HCT116 (cell line): ENCODE data around the gene DGKG. TPM values are rescaled to one million over a fixed set of nuclear protein-coding genes. Genes with fewer than 3 reads are reported as not detected.

Experiments
- ATAC-seq: fragments of 200-7000 bp; cut with Tn5 transposase; 2 replicates; pipeline ENCODE4 v1.9.1; 2020; ENCODE audit warnings: mild to moderate bottlenecking, moderate library complexity
- BruUV-seq: library from RNA; stranded (reverse); fragments of 400-500 nt; replicated peaks from 2 replicates; lab custom pipeline; 2021; lab: Mats Ljungman, UMichigan
- CTCF ChIA-PET: fragments of 300-600 bp; sonication (Branson Sonifier 250); formaldehyde crosslinking; loops from one replicate; lab custom pipeline; 2021; ENCODE audit warnings: antibody characterized with exemption; lab: Charles Lee
- POLR2A ChIA-PET: fragments of 300-600, 350-600 bp; sonication (Branson Sonifier 250); formaldehyde crosslinking; loops from one replicate; lab custom pipeline; 2021; ENCODE audit warnings: antibody characterized with exemption; lab: Charles Lee
- RAD21 ChIA-PET, 2 experiments: fragments of 300-600 bp; sonication (Branson Sonifier 250); formaldehyde crosslinking; loops; one replicate each; lab custom pipeline; 2023; ENCODE audit warnings: low total read pairs in 2 of 2; ENCODE audit not compliant: uncharacterized antibody in 2 of 2, unreplicated experiment in 2 of 2, low non-redundant PET in 1 of 2; lab: Charles Lee
- DNase-seq: peaks from one replicate; pipeline ENCODE4 v3.0.0-alpha.2; 2010; ENCODE audit warnings: low read depth, low spot score
- H2AFZ ChIP-seq: fragments of 200-600 bp; shearing (Covaris generic), sonication (generic); 2 replicates; pipeline ENCODE4 v1.6.1; 2017; ENCODE audit warnings: low read depth, mixed run types, mixed read lengths, antibody characterized with exemption, low read length; ENCODE audit not compliant: poor library complexity, severe bottlenecking
- H3K27ac ChIP-seq: 2 replicates; pipeline ENCODE4 v1.5.1; 2012; ENCODE audit warnings: low read depth, low read length
- H3K27me3 ChIP-seq: fragments of 200-600 bp; sonication (generic); 2 replicates; pipeline ENCODE4 v1.6.1; 2016; ENCODE audit warnings: mixed run types, low read length, mixed read lengths; ENCODE audit not compliant: insufficient read depth
- H3K36me3 ChIP-seq, 2 experiments: fragments of 200-500 bp in 1 of 2; fragments of 200-600 bp in 1 of 2; sonication (Bioruptor generic) in 1 of 2; sonication (generic) in 1 of 2; 2 replicates each; pipeline versions ENCODE4 v1.5.1 to v1.6.1; 2014 to 2016; ENCODE audit warnings: low read length in 2 of 2, inconsistent platforms in 1 of 2, mixed read lengths in 1 of 2, mixed run types in 1 of 2; ENCODE audit not compliant: insufficient read depth in 2 of 2, control insufficient read depth in 1 of 2
- H3K4me1 ChIP-seq, 2 experiments: fragments of 200-600 bp in 1 of 2; sonication (generic) in 1 of 2; 2 replicates each; pipeline versions ENCODE4 v1.5.1 to v1.6.1; 2012 to 2017; ENCODE audit warnings: low read length in 2 of 2, inconsistent platforms in 1 of 2, mild to moderate bottlenecking in 1 of 2, mixed read lengths in 1 of 2, mixed run types in 1 of 2, moderate library complexity in 1 of 2; ENCODE audit not compliant: insufficient read depth in 2 of 2, control insufficient read depth in 1 of 2
- H3K4me2 ChIP-seq: fragments of 200-600 bp; sonication (generic); 2 replicates; pipeline ENCODE4 v1.6.1; 2017; ENCODE audit warnings: mixed run types, low read length, mixed read lengths
- H3K4me3 ChIP-seq, 2 experiments: fragments of 200-600 bp in 1 of 2; sonication (generic) in 1 of 2; replicated peaks in 1 of 2; 2 replicates each; pipeline ENCODE4 v1.5.1; 2011 to 2016; ENCODE audit warnings: low read length in 2 of 2, control low read depth in 1 of 2, low read depth in 1 of 2, mild to moderate bottlenecking in 1 of 2, mixed read lengths in 1 of 2, mixed run types in 1 of 2
- H3K79me2 ChIP-seq: fragments of 200-600 bp; sonication (generic); 2 replicates; pipeline ENCODE4 v1.6.1; 2017; ENCODE audit warnings: mild to moderate bottlenecking, mixed run types, low read length, moderate library complexity, mixed read lengths; ENCODE audit not compliant: insufficient read depth
- H3K9ac ChIP-seq: fragments of 200-600 bp; sonication (generic); 2 replicates; pipeline ENCODE4 v1.6.1; 2016; ENCODE audit warnings: low read length, mixed read lengths
- H3K9me2 ChIP-seq: fragments of 200-600 bp; sonication (generic), shearing (Covaris generic); 2 replicates; pipeline ENCODE4 v1.6.1; 2017; ENCODE audit warnings: mixed run types, mild to moderate bottlenecking, moderate library complexity; ENCODE audit not compliant: insufficient read depth
- H3K9me3 ChIP-seq, 2 experiments: fragments of 200-500 bp in 1 of 2; fragments of 200-600 bp in 1 of 2; sonication (Bioruptor generic) in 1 of 2; sonication (generic) in 1 of 2; 2 replicates each; pipeline ENCODE4 v1.6.1; 2014 to 2017; ENCODE audit warnings: low read length in 2 of 2, mixed read lengths in 2 of 2, inconsistent platforms in 1 of 2, low read depth in 1 of 2, mild to moderate bottlenecking in 1 of 2, mixed run types in 1 of 2, moderate library complexity in 1 of 2; ENCODE audit not compliant: control insufficient read depth in 1 of 2, insufficient read depth in 1 of 2
- H4K20me1 ChIP-seq: fragments of 200-600 bp; sonication (generic), shearing (Covaris generic); 2 replicates; pipeline ENCODE4 v1.6.1; 2017; ENCODE audit warnings: mixed run types, mild to moderate bottlenecking, moderate library complexity; ENCODE audit not compliant: insufficient read depth
- CBX3 ChIP-seq: IDR thresholded peaks from 2 replicates; pipeline ENCODE4 v1.6.1; 2012; ENCODE audit warnings: low read depth
- CEBPB ChIP-seq: IDR thresholded peaks from 2 replicates; pipeline ENCODE4 v1.6.1; 2012; ENCODE audit warnings: low read depth
- ELF1 ChIP-seq: IDR thresholded peaks from 2 replicates; pipeline ENCODE4 v1.6.1; 2012; ENCODE audit warnings: low read depth, borderline replicate concordance
- EZH2 ChIP-seq: fragments of 200-600 bp; sonication (generic); IDR thresholded peaks from 2 replicates; pipeline ENCODE4 v1.6.1; 2017; ENCODE audit warnings: antibody characterized with exemption, mixed run types
- EZH2phosphoT487 ChIP-seq: fragments of 200-600 bp; IDR thresholded peaks from 2 replicates; pipeline ENCODE4 v1.6.1; 2018; ENCODE audit warnings: antibody characterized with exemption, borderline replicate concordance
- JUND ChIP-seq: IDR thresholded peaks from 2 replicates; pipeline ENCODE4 v1.6.1; 2012
- POLR2A ChIP-seq: IDR thresholded peaks from 2 replicates; pipeline ENCODE4 v1.7.0; 2011; ENCODE audit warnings: borderline replicate concordance; ENCODE audit not compliant: insufficient read depth, insufficient read length; ENCODE audit errors: extremely low read depth
- RAD21 ChIP-seq: IDR thresholded peaks from 2 replicates; pipeline ENCODE4 v1.6.1; 2012; ENCODE audit warnings: low read depth, mild to moderate bottlenecking
- SIN3A ChIP-seq: IDR thresholded peaks from 2 replicates; pipeline ENCODE4 v1.6.1; 2012; ENCODE audit warnings: low read depth
- SP1 ChIP-seq: IDR thresholded peaks from 2 replicates; pipeline ENCODE4 v1.6.1; 2012; ENCODE audit warnings: low read depth
- SRF ChIP-seq: IDR thresholded peaks from 2 replicates; pipeline ENCODE4 v1.6.1; 2012; ENCODE audit warnings: low read depth
- TCF7L2 ChIP-seq: IDR thresholded peaks from 2 replicates; pipeline ENCODE4 v1.7.0; 2011; ENCODE audit warnings: borderline replicate concordance, inconsistent platforms; ENCODE audit not compliant: insufficient read depth, insufficient read length; ENCODE audit errors: extremely low read depth
- ZNF274 ChIP-seq: fragments of 200-500 bp; sonication (Bioruptor generic); IDR thresholded peaks from 2 replicates; pipeline ENCODE4 v1.6.1; 2014; ENCODE audit warnings: mild to moderate bottlenecking, low read depth, low read length, inconsistent platforms
- intact Hi-C: fragments of 100-400 bp; cut with micrococcal nuclease; formaldehyde crosslinking; loops from 2 replicates; pipeline ENCODE4 v1.10.0; 2022
- total RNA-seq: library from RNA; stranded (reverse); gene quantifications from one replicate; pipeline ENCODE4 v1.2.1, GENCODE V29; 2021; ENCODE audit not compliant: unreplicated experiment
- TF ChIP-seq, protein P1 (sequence below): IDR thresholded peaks from 2 replicates; pipeline ENCODE4 v1.6.1; 2012
- TF ChIP-seq, protein P2 (sequence below): IDR thresholded peaks from 2 replicates; pipeline ENCODE4 v1.6.1; 2011; ENCODE audit warnings: mild to moderate bottlenecking, low read length, moderate library complexity; ENCODE audit not compliant: insufficient replicate concordance; ENCODE audit errors: extremely low read depth

Gene DGKG
- total RNA-seq, 1 experiment from 2014 or later, result 4.8 TPM

DNA sequence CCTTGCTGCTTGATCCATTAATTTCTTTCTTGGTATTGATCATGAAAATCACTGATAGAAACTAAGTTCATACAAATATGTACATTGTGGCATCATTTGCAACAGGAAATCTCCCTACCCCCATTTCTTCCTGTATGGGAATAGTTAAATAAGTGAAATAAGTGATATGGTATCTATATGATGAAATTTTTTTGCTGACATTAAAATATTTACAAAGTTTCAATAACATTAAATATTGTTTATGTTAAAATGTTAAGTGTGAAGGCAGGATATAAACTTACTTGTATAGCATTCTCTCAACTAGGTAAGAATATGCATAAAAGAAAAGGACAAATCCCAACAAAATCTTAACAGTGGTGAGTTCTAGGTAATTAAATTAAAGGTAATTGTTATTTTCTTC lies 193.1 kb downstream of the DGKG start:
- ChIA-PET POLR2A (no interaction called here), CTCF (no interaction called here), RAD21 (no interaction called here)
- no peak overlapping the region for H3K4me2 ChIP-seq
- H3K9ac ChIP-seq, result no peak overlapping the region
- no peaks in the 10 kb centered on the region for H3K4me1 ChIP-seq
- ATAC-seq (no peak), DNase-seq (no peak)
- no peaks in the 10 kb centered on the region for H3K36me3 ChIP-seq
- no peaks in the 10 kb centered on the region for H4K20me1 ChIP-seq
- H3K27me3 ChIP-seq, result no peaks in the 10 kb centered on the region
- no peak overlapping the region for H2AFZ ChIP-seq
- H3K9me2 ChIP-seq, result no peaks in the 10 kb centered on the region
- intact Hi-C loops, result no loop called here
- H3K4me3 ChIP-seq, result no peak overlapping the region
- no TSS peak for BruUV-seq
- no peaks in the 10 kb centered on the region for H3K9me3 ChIP-seq
- no peaks in the 10 kb centered on the region for H3K79me2 ChIP-seq
- TF ChIP-seq, protein P1, sequence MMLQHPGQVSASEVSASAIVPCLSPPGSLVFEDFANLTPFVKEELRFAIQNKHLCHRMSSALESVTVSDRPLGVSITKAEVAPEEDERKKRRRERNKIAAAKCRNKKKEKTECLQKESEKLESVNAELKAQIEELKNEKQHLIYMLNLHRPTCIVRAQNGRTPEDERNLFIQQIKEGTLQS, result no peak
- TF ChIP-seq, all 23 proteins: peak for 0
- no peak overlapping the region for H3K27ac ChIP-seq

DNA sequence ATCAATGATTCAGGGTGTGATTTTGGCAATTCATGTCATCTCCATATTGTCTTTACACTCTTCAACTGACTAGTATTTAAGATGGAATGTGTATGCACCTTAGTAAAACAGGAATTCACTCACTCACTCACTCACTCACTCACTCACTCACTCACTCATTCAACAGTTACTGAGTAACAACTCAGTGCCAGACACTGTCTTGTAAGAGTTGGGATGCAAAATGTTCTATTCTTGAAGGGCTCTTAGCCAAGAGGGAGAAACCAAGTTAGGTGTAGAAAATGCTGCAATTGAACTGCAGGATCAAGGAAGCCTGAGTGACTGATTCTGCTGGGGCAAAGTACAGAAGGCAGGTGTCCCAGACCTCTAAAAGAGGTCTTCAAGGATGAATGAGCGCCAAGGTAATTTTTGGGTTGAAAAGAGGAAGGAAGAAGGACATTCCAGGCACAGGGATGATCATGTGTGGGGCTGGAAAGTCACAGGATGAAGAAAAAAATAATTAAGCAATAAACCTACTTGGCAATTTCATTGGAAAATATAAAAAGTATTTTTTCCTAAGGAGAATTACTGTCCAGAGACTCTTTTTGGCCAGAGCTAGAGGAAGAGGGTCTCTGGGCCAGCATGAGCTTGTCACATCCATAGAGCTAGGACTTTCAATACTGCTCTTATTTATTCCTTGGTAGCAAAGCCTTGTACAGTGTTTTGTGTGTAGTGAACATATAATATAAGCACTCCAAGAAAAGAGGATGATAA lies 194.2 kb downstream of the DGKG start:
- no peak overlapping the region for H2AFZ ChIP-seq
- intact Hi-C loops, result no loop called here
- RAD21 ChIA-PET, result no interaction called here
- no TSS peak for BruUV-seq
- no peaks in the 10 kb centered on the region for H3K79me2 ChIP-seq
- POLR2A ChIA-PET, result no interaction called here
- H3K27ac ChIP-seq, result no peak overlapping the region
- no peaks in the 10 kb centered on the region for H3K9me3 ChIP-seq
- H4K20me1 ChIP-seq, result no peaks in the 10 kb centered on the region
- DNase-seq (no peak), ATAC-seq (no peak)
- CTCF ChIA-PET, result no interaction called here
- H3K9me2 ChIP-seq, result no peaks in the 10 kb centered on the region
- no peak overlapping the region for H3K4me3 ChIP-seq
- no peak overlapping the region for H3K9ac ChIP-seq
- H3K4me1 ChIP-seq, result no peaks in the 10 kb centered on the region
- H3K36me3 ChIP-seq, result no peaks in the 10 kb centered on the region
- H3K27me3 ChIP-seq, result no peaks in the 10 kb centered on the region
- TF ChIP-seq SP1 (no peak), TCF7L2 (no peak), SIN3A (no peak), ELF1 (no peak), CBX3 (no peak), EZH2phosphoT487 (no peak), CEBPB (no peak), ZNF274 (no peak), POLR2A (no peak), SRF (no peak), JUND (no peak), EZH2 (no peak), RAD21 (no peak)
- TF ChIP-seq, protein P2, sequence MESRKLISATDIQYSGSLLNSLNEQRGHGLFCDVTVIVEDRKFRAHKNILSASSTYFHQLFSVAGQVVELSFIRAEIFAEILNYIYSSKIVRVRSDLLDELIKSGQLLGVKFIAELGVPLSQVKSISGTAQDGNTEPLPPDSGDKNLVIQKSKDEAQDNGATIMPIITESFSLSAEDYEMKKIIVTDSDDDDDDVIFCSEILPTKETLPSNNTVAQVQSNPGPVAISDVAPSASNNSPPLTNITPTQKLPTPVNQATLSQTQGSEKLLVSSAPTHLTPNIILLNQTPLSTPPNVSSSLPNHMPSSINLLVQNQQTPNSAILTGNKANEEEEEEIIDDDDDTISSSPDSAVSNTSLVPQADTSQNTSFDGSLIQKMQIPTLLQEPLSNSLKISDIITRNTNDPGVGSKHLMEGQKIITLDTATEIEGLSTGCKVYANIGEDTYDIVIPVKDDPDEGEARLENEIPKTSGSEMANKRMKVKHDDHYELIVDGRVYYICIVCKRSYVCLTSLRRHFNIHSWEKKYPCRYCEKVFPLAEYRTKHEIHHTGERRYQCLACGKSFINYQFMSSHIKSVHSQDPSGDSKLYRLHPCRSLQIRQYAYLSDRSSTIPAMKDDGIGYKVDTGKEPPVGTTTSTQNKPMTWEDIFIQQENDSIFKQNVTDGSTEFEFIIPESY, result no peak
- TF ChIP-seq, protein P1, result no peak
- H3K4me2 ChIP-seq, result no peak overlapping the region
